Head of caudate nucleus (tissue), 42 donors: ENCODE measurements around the gene PTGFRN.
A peak's percentile ranks its signal among the peaks of the same experiment; 100 is the strongest.
"Not testable (repeated sequence)": the region's sequence is repeated elsewhere in the genome, so short reads cannot be mapped to it uniquely, and the experiment has no call there.

ENCODE experiments used
- DNase-seq, 42 donors: peaks; one replicate each; pipeline versions ENCODE4 v3.0.0 to v3.0.0-alpha.2; 2020 to 2021; ENCODE audit warnings: mixed read lengths in 7 of 42
- intact Hi-C: fragments of 100-400 bp; cut with DNase I; formaldehyde crosslinking; loops from one replicate; pipeline ENCODE4 v1.15.0; 2022

PTGFRN gene

GRCh38 chr1:116951200-116951935 lies 41.7 kb downstream of the PTGFRN start:
- intact Hi-C loops: no loop called here
- peak in 2 of 42 donors; percentile 38 to 67 for DNase-seq

GRCh38 chr1:116952738-116953275 lies 43.1 kb downstream of the PTGFRN start:
- DNase-seq: no peak
- intact Hi-C loops: no loop called here

DNA sequence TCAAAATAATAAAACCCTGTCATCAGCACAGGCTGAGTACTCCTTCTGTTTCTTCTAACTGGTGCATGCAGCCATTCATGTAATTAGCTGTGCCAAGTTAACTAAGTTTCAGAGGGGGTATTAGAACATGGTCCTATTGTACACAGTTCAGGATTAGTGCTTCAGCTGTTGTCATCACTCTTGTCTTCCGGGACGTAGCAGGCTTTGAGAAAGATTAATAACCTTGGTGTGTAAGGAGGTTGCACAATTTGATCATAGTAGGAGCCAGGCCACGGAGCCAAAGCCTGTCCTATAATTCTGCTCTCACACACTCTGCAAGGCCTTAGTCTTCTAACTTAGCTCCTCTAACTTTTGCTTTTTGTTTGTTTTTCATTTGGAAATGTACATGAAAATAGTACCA lies 44.7 kb downstream of the PTGFRN start:
- intact Hi-C loops: no loop called here
- no peak for DNase-seq

- intact Hi-C loops: no loop called here
- DNase-seq: no peak
These were observed 46.7 kb downstream of the PTGFRN start for GRCh38 chr1:116956378-116956777.

- intact Hi-C loops: no loop called here
- DNase-seq: no peak
These were observed 47.9 kb downstream of the PTGFRN start for GRCh38 chr1:116957646-116958045.

DNA sequence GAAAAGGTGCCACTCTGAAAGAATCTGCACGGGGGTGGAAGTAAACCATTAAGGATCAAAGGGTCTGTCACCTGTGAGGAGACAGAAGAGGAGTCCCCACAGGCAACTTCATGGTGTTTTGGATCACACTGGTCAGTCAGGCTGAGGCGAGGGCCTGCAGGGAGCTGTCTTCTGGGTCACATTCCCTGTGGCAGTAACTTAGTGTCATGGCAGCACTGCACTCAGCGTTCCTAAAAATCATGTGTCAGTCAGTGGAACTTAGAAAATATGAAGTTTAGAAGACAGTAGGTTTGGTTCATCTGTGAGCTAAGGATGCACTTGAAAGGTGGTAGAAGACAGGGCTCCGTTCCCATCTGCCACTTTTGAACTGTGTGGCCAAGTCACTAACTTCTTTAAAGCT lies 48.4 kb downstream of the PTGFRN start:
- DNase-seq: no peak
- intact Hi-C loops: no loop called here

GRCh38 chr1:116958977-116959376 lies 49.3 kb downstream of the PTGFRN start:
- no peak for DNase-seq
- intact Hi-C loops: no loop called here

DNA sequence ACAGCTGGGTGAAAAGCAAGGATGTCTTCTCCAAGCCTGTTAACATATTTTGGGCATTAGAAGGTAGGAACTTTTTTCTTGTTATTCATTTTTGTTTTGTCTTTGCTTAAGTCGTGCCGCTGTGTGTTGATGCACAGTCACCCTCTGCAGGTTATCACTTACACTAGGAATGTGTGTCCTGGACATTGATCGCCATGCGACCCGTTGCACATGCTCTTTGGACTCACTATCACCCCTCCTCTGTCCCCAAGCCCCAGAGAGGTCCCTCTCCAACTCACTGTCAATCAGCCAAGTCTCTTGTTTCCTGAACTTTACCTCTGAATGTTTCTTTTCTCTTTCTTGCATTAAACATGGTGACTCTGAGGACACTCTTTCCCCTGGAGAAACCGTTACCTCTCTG lies 51.9 kb downstream of the PTGFRN start:
- intact Hi-C loops: no loop called here
- no peak for DNase-seq

DNA sequence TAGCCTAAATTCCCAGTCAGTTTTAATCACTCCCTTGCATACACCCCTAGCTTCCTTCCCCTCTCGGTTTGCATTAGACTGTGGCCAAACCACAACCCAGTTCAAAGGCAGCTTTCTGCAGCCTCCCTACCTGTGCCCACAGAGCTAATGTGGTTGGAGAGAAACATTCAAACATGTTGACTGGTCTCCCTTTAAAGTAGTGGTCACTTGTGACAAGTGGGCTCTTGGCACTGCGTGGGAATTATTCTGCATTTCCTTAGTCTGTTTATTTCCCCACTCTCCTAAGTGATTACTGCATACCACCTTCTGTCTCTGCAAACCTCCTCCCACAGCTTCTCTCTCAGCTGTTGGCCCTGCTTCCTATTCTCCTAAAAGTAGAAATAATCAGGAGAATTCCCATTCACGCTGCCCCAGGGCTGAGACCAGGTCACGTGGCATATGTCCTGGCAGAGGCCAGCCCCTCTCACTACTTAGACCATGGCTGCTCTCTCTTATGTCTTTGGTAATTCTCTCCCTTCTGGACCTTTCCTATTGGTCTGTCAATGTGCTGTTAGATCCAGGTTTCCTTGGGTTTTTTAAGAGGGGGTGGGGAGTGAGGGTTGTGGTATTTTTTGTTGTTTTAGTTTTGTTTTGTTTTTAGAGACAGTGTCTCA lies 53.4 kb downstream of the PTGFRN start:
- DNase-seq: no peak
- intact Hi-C loops: no loop called here

DNA sequence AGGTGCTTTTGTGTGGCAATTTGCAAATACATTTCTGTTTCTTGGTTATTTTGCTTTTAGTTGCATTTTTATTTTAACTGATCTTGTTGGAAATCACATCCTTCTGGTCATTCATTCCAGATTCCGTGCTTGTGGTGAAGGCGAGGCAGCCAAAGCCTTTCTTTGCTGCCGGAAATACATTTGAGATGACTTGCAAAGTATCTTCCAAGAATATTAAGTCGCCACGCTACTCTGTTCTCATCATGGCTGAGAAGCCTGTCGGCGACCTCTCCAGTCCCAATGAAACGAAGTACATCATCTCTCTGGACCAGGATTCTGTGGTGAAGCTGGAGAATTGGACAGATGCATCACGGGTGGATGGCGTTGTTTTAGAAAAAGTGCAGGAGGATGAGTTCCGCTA lies 57.1 kb downstream of the PTGFRN start:
- intact Hi-C loops: no loop called here
- DNase-seq: no peak

DNA sequence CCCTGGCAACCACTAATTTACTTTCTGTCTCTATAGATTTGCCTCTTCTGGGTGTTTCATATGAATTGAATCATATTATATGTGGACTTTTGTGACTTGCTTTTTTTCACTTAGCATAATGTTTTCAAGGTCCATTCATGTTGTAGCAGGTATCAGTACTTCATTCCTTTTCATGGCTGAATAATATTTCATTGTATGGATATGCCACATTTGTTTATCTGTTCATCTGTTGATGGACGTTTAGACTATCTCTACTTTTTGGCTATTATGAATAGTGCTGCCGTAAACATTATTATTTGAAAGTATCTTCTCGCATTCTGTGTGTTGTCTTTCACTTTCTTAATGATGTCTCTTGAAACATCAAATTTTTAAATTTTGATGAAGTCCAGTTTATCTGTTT lies 59.0 kb downstream of the PTGFRN start:
- intact Hi-C loops: no loop called here

DNA sequence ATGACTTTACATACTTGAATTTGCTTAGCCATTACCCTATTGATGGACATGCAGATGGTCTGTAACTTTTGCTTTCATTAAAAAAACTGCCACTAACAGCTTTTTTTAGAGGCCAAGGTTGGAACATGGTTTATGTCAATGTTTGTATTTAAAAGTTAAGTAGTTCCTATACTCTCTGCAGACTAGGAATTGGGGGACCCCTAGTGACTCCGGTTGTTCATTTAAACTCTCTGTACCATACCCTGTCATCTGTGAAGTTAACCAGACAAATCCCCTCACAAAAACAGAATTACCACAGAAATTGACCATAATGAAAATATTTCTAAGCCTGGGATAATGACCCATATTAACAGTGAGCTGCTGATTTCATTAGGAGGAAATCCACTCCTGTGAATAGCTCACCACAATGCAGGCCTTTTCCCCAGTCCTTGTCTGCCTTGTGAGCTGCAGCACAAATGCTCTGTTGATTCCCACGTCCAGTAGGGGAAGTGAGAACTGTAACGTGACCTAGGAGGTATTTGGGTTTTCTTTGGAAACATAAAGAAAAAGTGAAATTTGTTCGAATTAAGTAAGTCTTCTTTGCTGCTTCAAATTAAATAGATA lies 61.6 kb downstream of the PTGFRN start:
- DNase-seq: no peak
- intact Hi-C loops: no loop called here

More for the DNA sequence above, 59.0 kb downstream of the PTGFRN start:
- no peak for DNase-seq

DNA sequence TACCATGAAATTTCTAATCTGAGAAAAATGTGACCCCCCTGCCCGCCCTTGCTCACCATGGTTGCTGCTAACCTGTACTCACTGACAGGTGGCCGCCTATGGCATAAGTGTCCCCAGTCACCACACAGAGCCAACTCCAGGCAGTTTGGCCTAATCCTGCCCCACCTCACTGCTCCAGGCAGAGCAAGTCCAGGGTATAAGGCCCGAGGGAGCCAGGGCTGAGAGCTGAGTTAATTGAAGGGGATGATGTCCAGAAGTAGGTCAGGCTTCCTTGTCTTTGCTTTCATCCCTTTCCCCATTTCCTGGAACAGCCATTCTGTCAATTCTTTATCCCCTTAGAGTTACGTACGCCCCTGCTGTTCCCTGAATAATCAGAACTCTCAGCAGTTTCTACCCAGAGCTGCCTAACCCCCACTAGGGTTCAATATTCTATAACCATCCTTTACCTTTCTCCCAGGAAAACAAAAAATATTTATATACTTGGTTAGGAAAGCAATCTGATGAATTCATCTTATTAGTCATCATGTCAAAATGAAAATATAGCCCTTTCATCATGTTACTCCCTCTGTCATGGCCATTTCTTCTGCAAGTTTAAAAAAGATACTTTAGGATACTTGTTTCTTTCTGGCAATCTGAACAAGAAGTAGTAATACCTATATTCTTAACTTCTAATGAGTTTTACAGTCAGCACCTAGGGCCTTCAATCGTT lies 62.4 kb downstream of the PTGFRN start:
- intact Hi-C loops: no loop called here
- DNase-seq: no peak

DNA sequence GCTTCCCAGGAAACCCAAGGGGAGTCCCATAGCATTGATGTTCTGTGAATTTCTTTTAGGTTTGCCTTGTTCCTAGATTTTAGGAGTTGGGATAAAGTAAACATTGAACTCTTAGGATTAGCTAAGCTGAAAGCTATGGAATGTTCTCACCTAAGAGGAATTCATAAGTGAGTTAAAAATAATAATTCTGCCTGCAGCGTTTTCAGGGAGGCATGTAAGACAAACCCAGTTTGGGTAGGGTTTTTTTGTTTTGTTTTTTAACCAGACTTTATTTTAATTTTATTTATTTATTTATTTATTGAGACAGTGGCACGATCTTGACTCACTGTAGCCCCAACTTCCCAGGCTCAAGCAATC lies 62.9 kb downstream of the PTGFRN start:
- no peak for DNase-seq
- intact Hi-C loops: no loop called here

DNA sequence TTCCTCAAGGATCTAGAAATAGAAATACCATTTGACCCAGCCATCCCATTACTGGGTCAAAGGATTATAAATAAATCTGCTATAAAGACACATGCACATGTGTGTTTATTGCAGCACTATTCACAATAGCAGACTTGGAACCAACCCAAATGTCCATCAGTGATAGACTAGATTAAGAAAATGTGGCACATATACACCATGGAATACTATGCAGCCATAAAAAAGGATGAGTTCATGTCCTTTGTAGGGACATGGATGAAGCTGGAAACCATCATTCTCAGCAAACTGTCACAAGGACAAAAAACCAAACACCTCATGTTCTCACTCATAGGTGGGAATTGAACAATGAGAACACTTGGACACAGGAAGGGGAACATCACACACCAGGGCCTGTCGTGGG lies 70.6 kb downstream of the PTGFRN start:
- intact Hi-C loops, DNase-seq: not testable (repeated sequence)

DNA sequence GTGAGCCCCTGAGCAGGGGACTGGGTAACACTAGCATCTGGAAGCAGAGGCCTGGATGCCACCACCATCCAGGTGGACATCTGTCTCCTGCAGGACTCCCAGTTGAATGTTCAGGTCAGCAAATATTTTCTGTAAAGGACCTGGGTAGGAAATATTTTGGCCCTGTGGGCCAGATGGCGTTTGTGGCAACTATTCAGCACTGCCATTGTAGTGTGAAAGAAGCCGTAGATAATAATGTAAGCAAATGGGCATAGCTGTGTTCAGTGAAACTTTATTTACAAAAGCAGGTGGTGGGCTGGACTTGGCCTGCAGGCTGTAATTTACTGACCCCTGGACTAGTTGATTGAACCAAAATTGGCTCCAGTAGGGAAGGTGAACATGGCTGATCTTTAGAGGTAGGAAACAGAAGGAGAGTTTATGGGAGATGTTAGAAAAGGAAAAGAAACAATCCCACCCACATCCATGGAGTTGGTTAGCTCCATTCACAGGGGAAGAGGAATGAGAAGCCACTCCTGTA lies 71.9 kb downstream of the PTGFRN start:
- DNase-seq: no peak
- intact Hi-C loops: no loop called here

DNA sequence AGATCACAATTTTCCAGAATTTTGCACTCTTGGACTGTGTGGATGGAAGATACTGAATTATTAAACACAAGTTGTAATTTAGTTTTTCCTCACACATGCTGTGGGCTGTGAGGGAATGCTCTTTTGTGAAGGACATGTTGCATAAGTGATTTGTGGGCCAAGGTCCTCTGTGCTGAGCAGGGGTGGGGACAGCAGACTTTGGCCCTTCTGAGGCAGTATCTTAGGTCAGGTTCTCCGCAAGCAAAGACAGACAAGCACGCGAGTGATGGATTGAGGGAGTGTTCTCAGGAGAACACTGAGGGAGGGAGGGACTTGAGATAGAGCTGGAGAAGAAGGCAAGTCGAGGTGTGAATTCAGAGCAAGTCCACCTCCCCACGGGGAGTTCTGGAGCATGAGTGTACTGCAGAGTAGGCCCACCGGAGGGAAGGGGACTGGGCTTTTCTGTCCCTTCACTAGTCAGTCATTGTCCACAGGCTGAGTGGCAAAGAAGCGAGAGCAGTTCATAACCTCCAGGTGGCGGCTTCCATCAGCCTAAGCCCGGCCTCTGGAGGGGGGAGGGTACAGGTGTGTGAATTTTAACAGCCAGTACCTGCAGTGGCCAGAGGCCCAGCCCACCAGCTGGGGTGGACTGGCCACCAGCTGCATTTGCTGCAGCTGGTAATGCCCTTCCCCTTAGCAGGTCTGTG lies 72.7 kb downstream of the PTGFRN start:
- no peak for DNase-seq
- intact Hi-C loops: no loop called here

GRCh38 chr1:116983112-116983511 lies 73.4 kb downstream of the PTGFRN start:
- intact Hi-C loops: no loop called here
- no peak for DNase-seq

DNA sequence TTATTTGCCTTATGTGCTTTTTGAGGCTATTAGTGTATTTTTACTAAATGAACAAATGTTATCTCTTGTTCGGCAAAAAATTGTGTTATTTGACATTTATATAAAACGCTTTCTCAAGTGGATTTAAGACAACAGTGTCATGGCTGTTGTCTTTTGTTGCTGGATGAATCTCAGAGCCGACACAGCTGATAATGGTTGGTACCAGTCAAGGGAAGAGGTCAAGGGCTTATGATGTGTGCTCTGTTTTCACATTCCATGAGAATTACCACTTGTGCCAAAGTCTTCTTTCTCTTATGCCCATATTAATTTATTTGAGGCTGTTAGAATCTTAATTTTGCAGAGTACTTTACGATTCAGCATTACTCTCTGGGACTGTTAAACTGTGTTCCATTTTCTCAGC lies 74.0 kb downstream of the PTGFRN start:
- intact Hi-C loops: no loop called here
- DNase-seq: no peak
